ENCODE measurements around the gene NMD3.

DNA sequence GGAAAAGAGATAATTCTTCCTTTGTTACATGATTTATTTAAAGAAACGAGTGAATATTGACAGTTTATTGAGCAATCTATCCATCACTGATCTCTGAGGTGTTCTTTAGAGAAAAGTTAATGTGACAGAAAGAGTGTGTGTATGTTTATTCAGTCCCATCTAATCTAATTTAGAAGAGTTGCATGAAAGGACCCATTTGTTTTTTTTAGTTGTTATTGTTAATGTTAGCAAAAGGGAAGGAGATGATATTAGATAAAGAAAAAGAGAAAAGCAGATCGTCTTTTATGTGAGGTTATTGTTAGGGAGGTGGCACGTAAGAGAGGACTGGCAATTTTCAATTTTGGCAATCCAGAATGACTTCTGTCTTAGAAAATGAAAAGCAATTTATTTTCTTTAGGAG, 46.5 kb downstream of the NMD3 start:
- TF ChIP-seq, protein P1, sequence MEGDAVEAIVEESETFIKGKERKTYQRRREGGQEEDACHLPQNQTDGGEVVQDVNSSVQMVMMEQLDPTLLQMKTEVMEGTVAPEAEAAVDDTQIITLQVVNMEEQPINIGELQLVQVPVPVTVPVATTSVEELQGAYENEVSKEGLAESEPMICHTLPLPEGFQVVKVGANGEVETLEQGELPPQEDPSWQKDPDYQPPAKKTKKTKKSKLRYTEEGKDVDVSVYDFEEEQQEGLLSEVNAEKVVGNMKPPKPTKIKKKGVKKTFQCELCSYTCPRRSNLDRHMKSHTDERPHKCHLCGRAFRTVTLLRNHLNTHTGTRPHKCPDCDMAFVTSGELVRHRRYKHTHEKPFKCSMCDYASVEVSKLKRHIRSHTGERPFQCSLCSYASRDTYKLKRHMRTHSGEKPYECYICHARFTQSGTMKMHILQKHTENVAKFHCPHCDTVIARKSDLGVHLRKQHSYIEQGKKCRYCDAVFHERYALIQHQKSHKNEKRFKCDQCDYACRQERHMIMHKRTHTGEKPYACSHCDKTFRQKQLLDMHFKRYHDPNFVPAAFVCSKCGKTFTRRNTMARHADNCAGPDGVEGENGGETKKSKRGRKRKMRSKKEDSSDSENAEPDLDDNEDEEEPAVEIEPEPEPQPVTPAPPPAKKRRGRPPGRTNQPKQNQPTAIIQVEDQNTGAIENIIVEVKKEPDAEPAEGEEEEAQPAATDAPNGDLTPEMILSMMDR (IDR thresholded peaks at IDR 0.05), result no peak
- TF ChIP-seq POLR2A (IDR thresholded peaks at IDR 0.05) (no peak), EP300 (IDR thresholded peaks at IDR 0.05) (no peak), POLR2AphosphoS5 (IDR thresholded peaks at IDR 0.05) (no peak)

Data from stomach (tissue), 4 donors.